ENCODE measurements around the gene RCBTB1.
"Not testable (repeated sequence)": the region's sequence is repeated elsewhere in the genome, so short reads cannot be mapped to it uniquely, and the experiment has no call there.

RCBTB1 gene

DNA sequence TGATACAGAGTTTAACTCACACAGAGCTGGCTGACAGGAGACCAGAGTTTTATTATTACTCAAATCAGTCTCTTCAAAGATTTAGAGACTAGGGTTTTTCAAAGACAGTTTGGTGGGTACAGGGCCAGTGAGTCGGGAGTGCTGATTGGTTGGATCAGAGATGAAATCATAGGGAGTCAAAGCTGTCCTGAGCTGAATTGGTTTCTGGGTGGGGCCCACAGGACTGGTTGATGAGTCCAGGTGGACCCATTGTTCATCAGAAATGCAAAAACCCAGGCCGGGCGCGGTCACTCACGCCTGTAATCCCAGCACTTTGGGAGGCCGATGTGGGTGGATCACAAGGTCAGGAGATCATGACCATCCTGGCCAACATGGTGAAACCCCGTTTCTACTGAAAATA lies 17.3 kb upstream of the RCBTB1 start:
- not testable (repeated sequence) for DNase-seq

DNA sequence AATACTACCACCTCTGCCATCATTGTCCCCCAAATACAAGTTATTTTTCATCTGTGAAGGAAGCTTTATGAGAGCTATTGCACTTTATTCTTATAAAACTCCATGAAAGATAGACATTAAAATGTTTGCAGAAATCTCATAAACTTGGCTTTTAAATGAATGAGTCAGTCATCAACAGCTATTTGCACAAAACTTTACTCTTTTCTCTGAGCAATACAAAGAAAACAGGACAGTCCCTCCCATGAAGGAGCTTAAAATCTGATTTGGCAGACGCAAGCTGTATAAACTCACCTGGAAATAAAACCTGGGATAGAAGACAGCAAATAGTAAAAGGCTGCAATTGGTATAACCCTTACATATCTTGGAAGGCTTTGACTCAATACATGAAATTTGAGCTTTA lies 16.6 kb upstream of the RCBTB1 start:
- DNase-seq: no peak

DNA sequence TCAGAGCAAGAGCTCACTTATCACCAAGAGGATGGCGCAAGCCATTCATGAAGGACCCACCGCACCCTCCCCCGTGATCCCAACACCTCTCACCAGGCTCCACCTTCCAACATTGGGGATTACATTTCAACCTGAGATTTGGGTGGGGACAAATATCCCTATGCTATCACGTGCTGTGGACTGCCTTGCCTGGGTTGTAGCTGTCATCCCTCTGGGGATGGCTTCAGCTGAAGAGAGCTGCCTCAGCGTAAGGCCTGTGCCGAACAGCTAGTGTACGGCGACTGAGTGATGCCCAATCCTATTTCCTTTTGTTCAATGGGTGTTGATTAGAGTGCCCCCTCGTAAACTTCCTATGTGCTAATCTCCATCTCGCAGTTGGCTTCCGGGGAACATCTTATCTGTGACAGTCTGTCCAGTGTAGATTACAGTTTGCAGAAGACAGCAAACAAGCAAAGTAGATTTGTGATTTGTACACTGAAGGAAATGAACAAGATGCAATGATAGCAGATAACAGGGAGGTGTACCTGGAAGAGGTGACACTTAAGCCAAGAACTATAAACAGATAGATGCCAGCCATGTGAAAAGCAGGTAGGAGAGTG lies 11.8 kb upstream of the RCBTB1 start:
- DNase-seq: no peak

DNA sequence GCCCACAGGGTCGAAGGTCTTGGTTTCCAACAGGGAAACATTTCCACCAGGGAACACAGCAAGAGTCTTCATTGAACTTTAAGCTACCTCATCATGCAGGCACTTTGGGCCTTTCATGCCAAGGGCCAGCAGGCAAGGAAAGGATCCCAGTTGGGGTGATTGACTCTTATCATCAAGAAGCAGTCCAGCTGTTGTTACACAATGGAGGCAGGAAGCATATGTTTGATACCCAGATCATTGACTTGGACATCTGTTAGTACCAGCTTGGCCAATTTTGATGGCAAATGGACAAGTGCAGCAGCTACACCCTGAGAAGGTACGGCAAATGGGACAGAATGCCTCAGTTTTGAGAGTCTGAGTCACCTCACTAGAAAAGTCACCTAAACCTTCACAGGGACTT lies 10.9 kb upstream of the RCBTB1 start:
- no peak for DNase-seq

DNA sequence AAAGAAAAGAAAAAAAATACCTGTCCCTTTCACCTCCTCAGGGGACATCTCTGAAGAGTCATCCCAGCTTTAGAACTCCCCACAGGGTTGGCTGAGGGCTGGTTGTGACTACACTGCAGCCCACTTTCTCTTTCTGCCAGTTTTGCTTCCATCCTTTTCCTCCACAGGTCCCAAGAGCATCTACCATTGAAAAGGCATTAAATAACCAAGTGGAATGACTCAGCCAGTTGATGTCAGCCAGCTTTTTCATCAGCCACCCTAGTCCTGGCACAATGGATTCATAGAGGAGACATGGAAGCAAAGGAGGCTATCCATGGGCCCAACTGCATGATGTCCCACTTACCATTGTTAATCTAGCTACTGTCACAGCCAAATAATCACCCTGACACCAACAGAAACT lies 9.2 kb upstream of the RCBTB1 start:
- DNase-seq: no peak

DNA sequence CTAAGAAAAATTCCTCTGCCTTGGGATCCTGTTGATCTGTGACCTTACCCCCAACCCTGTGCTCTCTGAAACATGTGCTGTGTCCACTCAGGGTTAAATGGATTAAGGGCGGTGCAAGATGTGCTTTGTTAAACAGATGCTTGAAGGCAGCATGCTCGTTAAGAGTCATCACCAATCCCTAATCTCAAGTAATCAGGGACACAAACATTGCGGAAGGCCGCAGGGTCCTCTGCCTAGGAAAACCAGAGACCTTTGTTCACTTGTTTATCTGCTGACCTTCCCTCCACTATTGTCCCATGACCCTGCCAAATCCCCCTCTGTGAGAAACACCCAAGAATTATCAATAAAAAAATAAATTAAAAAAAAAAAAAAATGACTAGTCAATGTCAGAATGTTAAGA lies 8.5 kb upstream of the RCBTB1 start:
- DNase-seq: not testable (repeated sequence)

DNA sequence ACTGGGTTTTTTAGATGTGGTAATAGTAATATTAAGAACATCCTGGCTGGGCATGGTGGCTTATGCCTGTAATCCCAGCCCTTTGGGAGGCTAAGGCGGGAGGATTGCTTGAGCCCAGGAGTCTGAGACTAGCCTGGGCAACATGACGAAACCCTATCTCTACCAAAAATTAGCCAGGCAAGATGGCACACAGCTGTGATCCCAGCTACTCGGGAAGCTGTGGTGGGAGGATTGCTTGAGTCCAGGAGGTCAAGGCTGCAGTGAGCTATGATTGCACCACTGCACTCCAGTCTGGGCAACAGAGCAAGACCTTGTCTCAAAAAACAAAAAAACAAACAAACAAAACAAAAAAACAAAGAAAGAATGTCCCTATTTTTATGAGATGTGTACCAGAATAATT lies 5.4 kb upstream of the RCBTB1 start:
- not testable (repeated sequence) for DNase-seq

DNA sequence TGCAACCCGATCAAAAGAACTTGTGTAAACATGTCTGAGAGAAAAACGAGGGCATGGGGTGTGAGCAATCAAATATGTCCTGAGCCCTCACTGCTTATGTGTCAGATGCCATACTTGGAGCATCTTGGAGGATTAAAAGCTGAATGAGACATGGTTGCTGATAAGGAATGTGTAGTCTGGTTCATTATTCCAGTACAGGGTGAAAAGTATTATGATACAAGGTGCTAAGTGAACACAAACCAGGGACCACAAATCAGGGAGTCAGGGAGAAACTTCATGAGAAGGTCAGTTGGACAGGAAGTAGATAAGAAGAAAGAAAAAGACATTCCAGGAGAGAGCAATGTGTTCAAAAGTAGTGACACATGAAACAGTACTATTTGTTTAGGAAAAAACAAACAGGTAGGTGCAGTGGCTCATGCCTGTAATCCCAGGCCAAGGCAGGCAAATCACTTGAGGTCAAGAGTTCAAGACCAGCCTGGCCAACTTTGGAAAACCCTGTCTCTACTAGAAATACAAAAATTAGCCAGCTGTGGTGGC lies 2.0 kb upstream of the RCBTB1 start:
- no peak for DNase-seq

DNA sequence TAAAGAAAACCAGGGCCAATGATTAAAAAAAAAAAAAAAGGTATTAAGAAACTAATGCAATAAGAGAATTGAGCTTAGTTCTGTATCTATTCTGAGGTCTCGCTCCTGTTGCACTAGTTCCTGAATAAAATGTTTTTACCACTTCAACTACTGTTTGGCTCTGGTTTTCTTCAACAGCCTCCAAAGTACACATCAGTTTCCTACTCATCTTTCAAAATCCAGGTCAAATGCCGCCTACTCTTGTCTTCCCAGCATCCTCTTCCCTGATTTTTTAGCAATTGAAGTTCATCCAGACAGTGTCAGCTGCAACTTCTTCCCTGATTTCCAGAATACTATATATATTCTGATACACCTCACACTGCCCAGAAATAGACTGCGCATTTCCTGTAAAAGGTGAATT lies 1.4 kb upstream of the RCBTB1 start:
- no peak for DNase-seq

DNA sequence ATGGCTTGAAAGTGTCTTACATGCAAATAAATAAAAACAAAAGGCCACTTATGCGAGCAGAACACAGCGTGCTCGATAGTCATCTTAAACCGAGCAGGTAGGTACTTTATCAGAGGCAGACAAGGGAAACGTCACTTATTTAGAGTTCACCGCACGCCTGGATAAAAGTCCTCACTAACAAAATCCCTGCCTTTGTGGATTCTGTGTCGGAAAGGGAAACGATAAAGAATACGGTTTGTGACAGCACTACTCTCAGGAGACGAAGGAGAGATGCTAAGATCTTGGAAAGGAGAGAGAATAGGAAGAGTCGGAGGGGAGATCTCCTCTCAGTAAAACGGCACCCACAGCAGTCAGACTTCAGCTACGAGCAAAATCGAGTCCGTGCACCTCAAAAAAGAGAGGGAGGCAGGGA lies 581 bp downstream of the RCBTB1 start:
- DNase-seq: no peak

DNA sequence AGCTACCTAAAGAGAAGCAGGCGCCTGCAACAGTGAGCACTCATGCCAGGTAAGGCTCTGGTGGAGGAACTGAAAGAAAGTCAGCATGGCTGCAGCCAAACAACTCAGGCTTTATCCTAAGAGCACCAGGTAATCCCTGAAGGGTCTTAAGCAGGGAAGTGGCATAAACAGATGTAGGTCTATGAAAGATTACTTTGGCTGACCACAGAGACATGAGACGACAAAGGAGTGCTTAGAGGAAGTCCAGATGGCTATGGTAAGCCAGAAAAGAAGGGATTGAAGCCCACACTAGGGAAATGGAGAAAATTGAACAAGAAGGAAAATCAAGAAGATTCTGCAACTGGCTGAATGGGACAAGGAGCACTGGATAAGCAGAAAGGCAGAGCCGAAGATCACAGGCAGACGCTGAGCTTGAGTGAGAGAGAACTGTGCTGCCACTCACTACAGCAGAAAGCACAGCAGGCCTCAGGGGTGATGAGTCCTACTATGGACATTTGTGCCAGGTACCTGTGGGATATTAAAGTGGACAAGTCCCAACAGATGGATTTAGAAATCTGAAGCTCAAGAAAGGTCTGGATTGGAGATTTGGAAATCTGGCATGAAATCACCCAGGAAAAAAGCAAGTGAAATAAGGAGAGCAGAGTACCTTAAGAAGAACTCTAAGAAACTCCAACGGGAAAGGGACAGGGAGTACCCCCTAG lies 4.2 kb downstream of the RCBTB1 start:
- DNase-seq: no peak

DNA sequence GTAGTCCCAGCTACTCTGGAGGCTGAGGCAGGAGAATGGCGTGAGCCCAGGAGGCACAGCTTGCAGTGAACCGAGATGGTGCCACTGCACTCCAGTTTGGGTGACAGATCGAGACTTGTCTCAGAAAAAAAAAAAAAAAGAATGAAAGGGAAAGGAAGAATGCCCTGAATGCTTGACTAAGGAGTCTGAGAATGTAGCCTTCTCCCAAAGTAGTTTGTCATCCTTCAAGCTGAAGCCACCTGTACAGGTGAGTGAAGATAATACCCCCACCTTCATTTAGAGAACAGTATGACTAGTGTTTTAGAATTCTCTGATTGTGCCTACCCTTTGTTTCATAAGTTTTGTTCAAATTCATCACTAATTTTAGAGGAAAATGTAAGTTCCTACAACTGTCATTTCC lies 5.9 kb downstream of the RCBTB1 start:
- DNase-seq: no peak

DNA sequence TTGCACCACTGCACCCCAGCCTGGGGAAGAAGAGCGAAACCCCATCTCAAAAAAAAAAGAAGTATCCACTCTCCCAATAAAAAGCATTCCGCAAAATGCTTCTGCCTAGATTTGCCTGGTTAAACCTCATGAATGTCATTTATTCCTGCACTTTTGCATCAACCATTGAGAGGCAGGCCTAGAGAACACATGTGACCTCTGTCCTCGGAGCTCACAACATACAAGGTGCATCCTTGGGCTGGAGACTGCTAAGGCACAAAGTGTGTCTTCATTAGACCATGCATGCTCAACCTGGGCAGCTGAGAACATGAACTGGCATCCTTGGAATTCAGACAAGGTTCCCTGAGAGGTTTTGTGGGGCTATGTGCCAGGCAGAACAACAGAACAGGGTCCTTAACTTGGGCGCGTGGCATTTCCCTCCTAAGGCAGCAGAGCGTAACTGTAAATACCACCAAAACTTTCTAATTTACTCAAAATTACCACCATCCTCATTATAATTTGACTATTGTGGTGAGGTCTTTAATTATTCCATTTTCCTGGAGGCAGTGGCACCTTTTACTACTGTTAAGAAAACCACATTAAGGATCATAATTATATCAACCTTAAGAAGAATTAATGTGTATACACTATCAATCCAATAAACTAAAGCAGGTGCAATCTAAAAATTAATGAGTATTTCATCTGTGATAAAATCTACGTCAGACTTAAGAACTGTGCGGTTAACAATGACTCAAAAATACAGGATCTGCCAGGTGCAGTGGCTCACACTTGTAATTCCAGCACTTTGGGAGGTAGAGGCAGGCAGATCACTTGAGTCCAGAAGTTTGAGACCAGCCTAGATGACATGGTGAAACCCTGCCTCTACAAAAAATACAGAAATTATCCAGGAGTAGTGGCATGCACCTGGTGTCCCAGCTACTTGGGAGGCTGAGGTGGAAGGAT lies 13.8 kb downstream of the RCBTB1 start:
- no peak for DNase-seq

DNA sequence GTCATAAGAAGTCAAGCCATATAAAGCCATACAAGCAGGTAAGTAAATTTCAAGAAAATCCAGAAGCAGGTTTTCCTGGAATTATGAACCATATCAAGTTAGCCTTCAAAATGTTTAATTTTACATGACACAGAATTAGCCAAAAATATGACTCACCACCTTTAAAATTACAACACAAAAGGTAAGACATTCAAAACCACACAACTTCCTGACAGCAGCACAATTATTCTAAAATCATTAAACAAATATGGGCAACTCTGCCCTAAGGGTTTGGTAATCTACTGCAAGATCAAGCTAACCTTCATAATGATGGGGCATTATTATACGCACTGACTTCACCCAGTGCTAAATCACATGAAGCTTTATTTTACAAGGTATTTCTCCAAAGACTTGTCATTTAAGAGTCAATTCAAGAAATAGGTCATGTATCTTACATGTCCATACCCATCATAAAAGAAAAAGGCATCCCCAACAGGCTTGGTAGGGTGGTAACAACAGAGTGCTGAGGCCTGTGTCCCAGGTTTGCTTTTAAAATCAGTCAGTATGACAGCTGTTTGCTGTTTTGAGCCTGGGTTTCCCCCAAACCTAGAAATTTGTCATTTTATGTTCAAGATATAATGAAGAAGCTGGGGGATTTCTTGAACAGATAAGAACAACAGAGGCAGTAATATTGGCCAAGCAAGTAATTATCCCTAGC lies 15.2 kb downstream of the RCBTB1 start:
- DNase-seq: no peak

DNA sequence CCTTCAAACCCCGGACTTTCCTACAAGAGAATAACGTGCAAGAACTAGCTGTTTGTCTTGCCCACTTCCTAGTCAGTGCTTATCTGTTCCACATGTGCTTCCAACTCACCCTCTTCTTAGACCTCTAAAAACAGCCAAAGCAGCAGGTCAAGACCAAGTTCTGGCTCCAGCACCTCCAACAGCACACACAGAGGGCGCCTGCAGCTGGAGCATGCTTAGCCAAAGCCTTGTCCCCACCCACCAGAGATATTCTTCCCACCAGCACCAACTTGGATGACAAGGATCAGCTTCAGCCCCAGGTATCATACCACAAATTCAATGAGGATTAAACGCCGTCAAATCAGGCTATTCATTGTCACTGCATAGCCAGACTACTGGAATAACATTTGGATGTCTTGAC lies 17.9 kb downstream of the RCBTB1 start:
- no peak for DNase-seq

DNA sequence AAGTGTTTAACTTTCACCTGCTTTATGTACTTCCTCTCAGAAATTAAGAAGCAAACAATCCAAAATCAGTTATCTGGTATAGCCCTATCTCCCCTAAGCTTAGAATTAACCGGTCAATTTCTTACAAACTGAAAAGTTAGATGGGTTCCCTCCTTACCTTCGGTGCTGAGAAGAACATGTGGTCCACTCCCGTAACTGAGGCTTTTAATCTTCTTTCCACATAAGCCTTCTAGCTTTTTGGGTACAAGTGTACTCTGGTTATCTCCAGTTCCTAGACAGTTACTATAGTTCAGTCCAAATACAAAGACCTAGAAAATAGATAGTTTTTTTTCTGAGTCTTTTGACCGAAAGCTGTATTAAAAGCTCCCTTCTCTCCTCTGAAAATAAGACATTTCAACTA lies 18.9 kb downstream of the RCBTB1 start:
- no peak for DNase-seq

DNA sequence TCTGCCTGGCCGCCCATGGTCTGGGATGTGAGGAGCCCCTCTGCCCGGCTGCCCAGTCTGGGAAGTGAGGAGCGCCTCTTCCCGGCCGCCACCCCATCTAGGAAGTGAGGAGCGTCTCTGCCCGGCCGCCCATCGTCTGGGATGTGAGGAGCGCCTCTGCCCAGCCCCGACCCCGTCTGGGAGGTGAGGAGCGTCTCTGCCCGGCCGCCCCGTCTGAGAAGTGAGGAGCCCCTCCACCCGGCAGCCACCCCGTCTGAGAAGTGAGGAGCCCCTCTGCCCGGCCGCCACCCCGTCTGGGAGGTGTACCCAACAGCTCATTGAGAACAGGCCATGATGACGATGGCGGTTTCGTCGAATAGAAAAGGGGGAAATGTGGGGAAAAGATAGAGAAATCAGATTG lies 19.9 kb downstream of the RCBTB1 start:
- not testable (repeated sequence) for DNase-seq

DNA sequence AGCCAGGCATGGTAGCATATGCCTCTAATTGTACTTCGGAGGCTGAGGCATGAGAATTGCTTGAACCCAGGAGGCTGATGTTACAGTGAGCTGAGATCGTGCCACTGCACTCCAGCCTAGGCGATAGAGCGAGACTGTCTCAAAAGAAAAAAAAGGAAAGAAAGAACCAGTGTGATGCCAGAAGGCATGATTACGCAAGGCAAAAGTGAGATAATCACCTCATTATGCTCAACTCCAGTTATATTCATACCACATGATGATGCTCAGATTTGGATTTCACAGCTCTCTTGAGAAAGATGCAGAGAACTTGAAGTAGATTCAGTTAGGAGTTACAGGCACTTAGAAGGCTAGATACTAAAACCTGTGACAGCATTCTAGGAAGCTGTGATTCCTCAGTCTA lies 21.8 kb downstream of the RCBTB1 start:
- DNase-seq: no peak

DNA sequence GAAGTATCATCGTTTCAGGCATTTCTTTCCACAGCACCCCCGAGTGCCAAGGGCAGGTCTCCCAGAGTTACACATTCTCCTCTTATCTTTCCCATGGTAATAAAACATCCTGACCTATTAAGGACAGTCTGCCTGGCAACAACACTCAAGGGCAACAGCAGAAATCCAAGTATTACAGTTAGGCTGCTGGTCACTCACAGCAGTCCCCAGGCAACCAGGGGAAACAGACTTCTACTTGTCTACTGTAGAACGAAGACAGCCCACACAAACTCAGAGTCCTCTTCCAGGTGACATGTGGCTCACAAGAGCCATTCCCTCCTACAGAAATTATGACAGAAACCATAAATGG lies 24.3 kb downstream of the RCBTB1 start:
- DNase-seq: no peak

DNA sequence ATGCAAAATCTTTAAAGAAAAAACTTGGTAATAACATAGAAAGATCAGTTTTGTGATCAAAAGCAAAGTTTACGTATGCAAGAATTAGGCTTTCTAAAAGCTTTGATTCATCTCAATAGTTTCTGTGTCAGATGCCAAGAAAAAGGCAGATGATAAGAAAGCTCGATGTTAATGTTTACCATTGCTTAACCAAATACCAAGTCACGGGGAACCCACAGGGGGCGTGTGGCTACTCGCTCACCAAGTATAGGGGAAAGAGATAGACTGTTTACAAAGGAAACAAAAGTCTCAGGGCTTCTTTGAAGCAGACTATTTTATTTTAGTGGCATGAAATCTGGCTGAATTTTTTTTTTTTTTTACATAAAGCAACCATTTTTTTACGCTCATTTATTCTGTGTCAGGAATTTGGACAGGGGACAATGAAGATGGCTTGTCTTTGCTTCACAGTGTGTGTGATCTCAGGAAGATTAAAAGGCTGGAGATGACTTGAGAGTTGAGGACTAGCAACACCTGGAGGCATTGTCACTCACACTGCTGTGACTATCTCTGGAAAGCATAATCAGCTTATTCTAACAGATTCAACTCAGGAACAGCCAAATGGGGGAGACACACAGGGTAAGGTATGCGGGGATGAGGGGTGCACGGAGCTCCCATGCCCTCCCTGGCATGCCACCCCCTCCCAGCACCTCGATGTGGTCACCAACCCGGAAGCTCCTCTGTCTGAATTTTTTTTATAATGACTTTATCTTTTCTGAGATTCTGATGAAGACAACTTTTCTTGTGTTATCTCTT lies 24.9 kb downstream of the RCBTB1 start:
- no peak for DNase-seq

DNA sequence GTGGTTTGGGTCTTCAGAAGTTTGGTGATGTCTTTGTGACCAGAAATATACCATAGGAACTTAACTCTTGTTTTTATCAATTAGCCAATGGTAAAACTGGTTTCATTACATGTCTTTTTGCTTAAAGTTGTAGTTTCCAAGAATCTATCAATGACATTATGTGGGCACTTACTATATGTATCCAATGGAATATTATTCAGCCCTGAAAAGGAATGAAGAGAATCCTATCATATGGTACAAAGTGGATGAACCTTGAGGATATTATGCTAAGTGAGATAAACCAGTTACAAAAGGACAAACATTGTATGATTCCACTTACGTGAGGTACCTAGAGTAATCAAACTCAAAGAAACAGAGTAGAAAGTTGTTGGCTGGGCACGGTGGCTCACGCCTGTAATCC lies 26.4 kb downstream of the RCBTB1 start:
- no peak for DNase-seq

DNA sequence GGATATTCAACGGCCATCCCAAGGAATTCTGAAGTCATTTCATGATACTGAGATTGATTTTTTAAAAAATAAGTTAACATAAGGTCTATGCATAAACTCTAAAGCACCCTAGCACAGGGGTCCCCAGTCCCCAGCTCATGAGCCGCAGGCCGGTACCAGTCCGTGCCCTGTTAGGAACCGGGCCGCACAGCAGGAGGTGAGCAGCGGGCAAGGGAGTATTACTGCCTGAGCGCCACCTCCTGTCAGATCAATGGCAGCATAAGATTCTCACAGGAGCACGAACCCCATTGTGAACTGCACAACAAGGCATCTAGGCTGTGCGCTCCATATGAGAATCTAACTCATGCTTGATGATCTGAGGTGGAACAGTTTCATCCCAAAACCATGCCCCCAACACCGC lies 31.0 kb downstream of the RCBTB1 start:
- DNase-seq: no peak

Data from GDM1 (cell line).